Measurements from ENCODE around the gene PRKCE.

GRCh38 chr2:46162329-46163097 lies 511.0 kb downstream of the PRKCE start:
- TF ChIP-seq GATA2 (IDR thresholded peaks at IDR 0.05; ENCODE audit: low read depth, low read length): no peak
- TF ChIP-seq GATA3 (IDR thresholded peaks at IDR 0.05; ENCODE audit: low read depth, low read length): no peak
